GM19035 (cell line): ENCODE measurements around the gene SMAD7.

Experiments
- ATAC-seq: cut with Tn5 transposase; IDR thresholded peaks from one replicate; pipeline ENCODE4 v1.9.1; 2021; ENCODE audit not compliant: unreplicated experiment

The SMAD7 gene

GRCh38 chr18:48962252-48962993 lies 11.7 kb upstream of the SMAD7 start:
- ATAC-seq: no peak

- no peak for ATAC-seq
Observed at GRCh38 chr18:48961547-48961946, 10.8 kb upstream of the SMAD7 start.

- ATAC-seq: no peak
Observed at GRCh38 chr18:48959921-48960920, 9.5 kb upstream of the SMAD7 start.

GRCh38 chr18:48959551-48959920 lies 8.8 kb upstream of the SMAD7 start:
- ATAC-seq: no peak

GRCh38 chr18:48958951-48959350 lies 8.2 kb upstream of the SMAD7 start:
- no peak for ATAC-seq

- ATAC-seq: no peak
Observed at GRCh38 chr18:48957616-48958015, 6.9 kb upstream of the SMAD7 start.

GRCh38 chr18:48957136-48957535 lies 6.4 kb upstream of the SMAD7 start:
- no peak for ATAC-seq

- no peak for ATAC-seq
Observed at GRCh38 chr18:48956356-48956755, 5.6 kb upstream of the SMAD7 start.

GRCh38 chr18:48955830-48956261 lies 5.1 kb upstream of the SMAD7 start:
- ATAC-seq: no peak

- no peak for ATAC-seq
Observed at GRCh38 chr18:48954886-48955819, 4.4 kb upstream of the SMAD7 start.

GRCh38 chr18:48953104-48953706 lies 2.4 kb upstream of the SMAD7 start:
- ATAC-seq: no peak

GRCh38 chr18:48952287-48953103 lies 1.7 kb upstream of the SMAD7 start:
- peak; percentile 32 for ATAC-seq

GRCh38 chr18:48951448-48952286 lies 902 bp upstream of the SMAD7 start:
- ATAC-seq: peak; percentile 44

GRCh38 chr18:48949606-48950535 lies 894 bp downstream of the SMAD7 start:
- ATAC-seq: no peak

GRCh38 chr18:48949050-48949605 lies 1.6 kb downstream of the SMAD7 start:
- ATAC-seq: no peak

- no peak for ATAC-seq
Observed at GRCh38 chr18:48948112-48949049, 2.4 kb downstream of the SMAD7 start.
